IMR-90 (cell line): ENCODE results near the gene LIPI. TPM values are rescaled to one million over a fixed set of nuclear protein-coding genes. Genes with fewer than 3 reads are reported as not detected.

Experiments
- ATAC-seq: fragments of 200-7000 bp; cut with Tn5 transposase; 2 replicates; pipeline ENCODE4 v1.9.1; 2020; ENCODE audit warnings: low read depth, mild to moderate bottlenecking, moderate library complexity
- BruUV-seq: library from RNA; stranded (reverse); fragments of 400-500 nt; replicated peaks from 2 replicates; lab custom pipeline; 2021; lab: Mats Ljungman, UMichigan
- CTCF ChIA-PET: fragments of 300-600 bp; formaldehyde crosslinking; extraction: SDS; loops from one replicate; lab custom pipeline; 2021; ENCODE audit warnings: antibody characterized with exemption; lab: Yijun Ruan, JAX
- POLR2A ChIA-PET: fragments of 300-600 bp; sonication (Branson Sonifier 250); formaldehyde crosslinking; loops from one replicate; lab custom pipeline; 2022; ENCODE audit warnings: antibody characterized with exemption; ENCODE audit not compliant: unreplicated experiment; lab: Charles Lee
- DNase-seq: peaks from one replicate; pipeline ENCODE4 v3.0.0; 2013
- H2AFZ ChIP-seq: replicated peaks from 2 replicates; pipeline ENCODE3; 2013; ENCODE audit warnings: low read length, mild to moderate bottlenecking; ENCODE audit not compliant: poor library complexity
- H2AK5ac ChIP-seq: 2 replicates; pipeline ENCODE4 v1.6.1; 2013; ENCODE audit warnings: low read depth, low read length, inconsistent platforms
- H2AK9ac ChIP-seq: replicated peaks from 2 replicates; pipeline ENCODE3; 2013; ENCODE audit warnings: mild to moderate bottlenecking, low read depth, low read length, moderate library complexity; ENCODE audit not compliant: poor library complexity
- H2BK120ac ChIP-seq: 2 replicates; pipeline ENCODE4 v1.6.1; 2013; ENCODE audit warnings: low read depth, low read length, inconsistent platforms
- H2BK15ac ChIP-seq: 3 replicates; pipeline ENCODE4 v1.6.1; 2013; ENCODE audit warnings: low read depth, low read length, inconsistent platforms
- H2BK20ac ChIP-seq: 2 replicates; pipeline ENCODE4 v1.6.1; 2013; ENCODE audit warnings: low read depth, mild to moderate bottlenecking, inconsistent platforms, low read length, moderate library complexity
- H2BK5ac ChIP-seq: 2 replicates; pipeline ENCODE4 v1.6.1; 2013; ENCODE audit warnings: mild to moderate bottlenecking, low read depth, low read length, inconsistent platforms; ENCODE audit not compliant: poor library complexity, severe bottlenecking
- H3K14ac ChIP-seq: replicated peaks from 2 replicates; pipeline ENCODE4 v1.6.1; 2013; ENCODE audit warnings: low read depth, low read length, inconsistent platforms
- H3K18ac ChIP-seq: 2 replicates; pipeline ENCODE4 v1.6.1; 2013; ENCODE audit warnings: low read depth, low read length, control low read depth
- H3K23ac ChIP-seq: 2 replicates; pipeline ENCODE4 v1.6.1; 2013; ENCODE audit warnings: low read depth, low read length, inconsistent platforms
- H3K27ac ChIP-seq: 2 replicates; pipeline ENCODE4 v1.5.1; 2013; ENCODE audit warnings: mild to moderate bottlenecking, control low read depth, low read length; ENCODE audit not compliant: insufficient read depth
- H3K27me3 ChIP-seq: 2 replicates; pipeline ENCODE4 v1.6.1; 2013; ENCODE audit warnings: low read length; ENCODE audit not compliant: control insufficient read depth, insufficient read depth
- H3K36me3 ChIP-seq: 2 replicates; pipeline ENCODE4 v1.6.1; 2013; ENCODE audit warnings: low read length, mixed read lengths; ENCODE audit not compliant: control insufficient read depth, insufficient read depth
- H3K4ac ChIP-seq: 2 replicates; pipeline ENCODE4 v1.6.1; 2013; ENCODE audit warnings: low read depth, low read length, inconsistent platforms
- H3K4me1 ChIP-seq: 2 replicates; pipeline ENCODE4 v1.6.1; 2013; ENCODE audit warnings: low read length, mixed read lengths; ENCODE audit not compliant: control insufficient read depth, insufficient read depth
- H3K4me2 ChIP-seq: 2 replicates; pipeline ENCODE4 v1.6.1; 2013; ENCODE audit warnings: low read depth, mild to moderate bottlenecking, control low read depth, low read length, moderate library complexity
- H3K4me3 ChIP-seq: 2 replicates; pipeline ENCODE4 v1.5.1; 2013; ENCODE audit warnings: low read depth, mild to moderate bottlenecking, control low read depth, low read length, moderate library complexity; ENCODE audit not compliant: insufficient read depth
- H3K56ac ChIP-seq: 2 replicates; pipeline ENCODE4 v1.6.1; 2013; ENCODE audit warnings: low read length, inconsistent platforms; ENCODE audit not compliant: insufficient read depth; ENCODE audit errors: extremely low read depth
- H3K79me1 ChIP-seq, 2 experiments: 2 replicates each; pipeline ENCODE4 v1.6.1; 2013; ENCODE audit warnings: low read length in 2 of 2, inconsistent platforms in 1 of 2, low read depth in 1 of 2
- H3K9ac ChIP-seq: 2 replicates; pipeline ENCODE4 v1.6.1; 2013; ENCODE audit warnings: low read depth, low read length, control low read depth
- H3K9me1 ChIP-seq: 2 replicates; pipeline ENCODE4 v1.6.1; 2013; ENCODE audit warnings: low read length, inconsistent platforms; ENCODE audit not compliant: insufficient read depth
- H3K9me3 ChIP-seq: 2 replicates; pipeline ENCODE4 v1.6.1; 2013; ENCODE audit warnings: low read length; ENCODE audit not compliant: control insufficient read depth, insufficient read depth
- H4K20me1 ChIP-seq: 2 replicates; pipeline ENCODE4 v1.6.1; 2013; ENCODE audit warnings: low read length, inconsistent platforms; ENCODE audit not compliant: insufficient read depth
- H4K5ac ChIP-seq: 2 replicates; pipeline ENCODE4 v1.6.1; 2013; ENCODE audit warnings: mild to moderate bottlenecking, low read depth, low read length, control low read depth
- H4K8ac ChIP-seq, 2 experiments: 2 replicates each; pipeline ENCODE4 v1.6.1; 2013; ENCODE audit warnings: low read depth in 2 of 2, low read length in 2 of 2, control low read depth in 1 of 2, inconsistent platforms in 1 of 2
- H4K91ac ChIP-seq: 2 replicates; pipeline ENCODE4 v1.6.1; 2013; ENCODE audit warnings: low read depth, low read length, inconsistent platforms; ENCODE audit not compliant: insufficient read depth
- CTCF ChIP-seq: conservative IDR thresholded peaks from 2 replicates; pipeline ENCODE4 v1.5.1; 2012; ENCODE audit warnings: mild to moderate bottlenecking, low read depth, low read length, improper control_type of control experiment
- ELK1 ChIP-seq: fragments of 150-350 bp; IDR thresholded peaks from 2 replicates; pipeline ENCODE4 v1.6.1; 2016; ENCODE audit warnings: low read depth, mild to moderate bottlenecking, low read length, moderate library complexity, borderline replicate concordance
- MAZ ChIP-seq: IDR thresholded peaks from 2 replicates; pipeline ENCODE4 v1.6.1; 2012; ENCODE audit warnings: low read depth, mild to moderate bottlenecking, low read length, improper control_type of control experiment, moderate library complexity, borderline replicate concordance
- MXI1 ChIP-seq: IDR thresholded peaks from 2 replicates; pipeline ENCODE4 v1.6.1; 2012; ENCODE audit warnings: low read depth, mild to moderate bottlenecking, low read length, moderate library complexity, borderline replicate concordance
- POLR2A ChIP-seq: IDR thresholded peaks from 2 replicates; pipeline ENCODE4 v1.6.1; 2012; ENCODE audit warnings: mild to moderate bottlenecking, low read depth, low read length
- RAD21 ChIP-seq: IDR thresholded peaks from 2 replicates; pipeline ENCODE4 v1.6.1; 2012; ENCODE audit warnings: low read length, improper control_type of control experiment
- RCOR1 ChIP-seq: IDR thresholded peaks from 2 replicates; pipeline ENCODE4 v1.6.1; 2012; ENCODE audit warnings: mild to moderate bottlenecking, low read length, improper control_type of control experiment; ENCODE audit not compliant: insufficient replicate concordance
- SMC3 ChIP-seq: fragments of 150-350 bp; IDR thresholded peaks from 2 replicates; pipeline ENCODE4 v1.6.1; 2016; ENCODE audit warnings: low read depth, mild to moderate bottlenecking, antibody characterized with exemption, low read length, moderate library complexity
- USF2 ChIP-seq: fragments of 150-350 bp; IDR thresholded peaks from 2 replicates; pipeline ENCODE4 v1.6.1; 2017; ENCODE audit warnings: mild to moderate bottlenecking, antibody characterized with exemption, low read length, low read depth
- WGBS, 2 experiments: methylation state at CpG; one replicate each; pipeline versions ENCODE4 v1.1.5 to v1.1.7; 2013; ENCODE audit warnings: missing lambda C conversion rate in 2 of 2; ENCODE audit not compliant: insufficient read length in 1 of 2; ENCODE audit errors: extremely low coverage in 2 of 2; 5-methylcytosine and 5-hydroxymethylcytosine counted together
- dilution Hi-C: fragments of 300-500 bp; cut with HindIII; formaldehyde crosslinking; loops from one replicate; pipeline ENCODE4 v1.14.3; 2018; ENCODE audit warnings: low sequenced_read_pairs; ENCODE audit not compliant: unreplicated experiment
- in situ Hi-C: fragments of 300-500 bp; cut with MboI; formaldehyde crosslinking; loops from 3 replicates; pipeline ENCODE4 v1.14.3; 2019; ENCODE audit warnings: low sequenced_read_pairs, inconsistent platforms, mixed read lengths
- intact Hi-C: fragments of 100-400 bp; cut with micrococcal nuclease; formaldehyde crosslinking; loops from 2 replicates; pipeline ENCODE4 v1.10.0; 2022
- polyA plus RNA-seq, 3 experiments: library from polyadenylated mRNA; depleted of rRNA; stranded (reverse); fragments of >200 nt; gene quantifications; 2 replicates each; pipeline ENCODE4 v1.2.3, GENCODE V29; 2012; ENCODE audit warnings: low replicate concordance in 1 of 3
- total RNA-seq: library from RNA; depleted of rRNA; stranded (reverse); fragments of >200 nt; gene quantifications from 2 replicates; pipeline ENCODE4 v1.2.3, GENCODE V29; 2012

The LIPI gene
- total and polyA plus RNA-seq, 2 of the 4 experiments (the other 2 are of a cell fraction), result not detected

GRCh38 chr21:14084068-14084501 is 126.7 kb downstream of the LIPI start:
- H3K27me3 ChIP-seq, result no peaks in the 10 kb centered on the region
- H2BK20ac ChIP-seq, result no peak overlapping the region
- no TSS peak for BruUV-seq
- no peak overlapping the region for H3K14ac ChIP-seq
- H3K4ac ChIP-seq, result no peak overlapping the region
- H3K9ac ChIP-seq, result no peak overlapping the region
- TF ChIP-seq USF2, result no peak
- TF ChIP-seq SMC3, result no peak
- no peak for TF ChIP-seq MXI1
- no peak for TF ChIP-seq RAD21
- no peak for TF ChIP-seq ELK1
- no peak for TF ChIP-seq POLR2A
- no peak for TF ChIP-seq RCOR1
- TF ChIP-seq MAZ, result no peak
- no peak for TF ChIP-seq CTCF
- H3K4me1 ChIP-seq, result no peaks in the 10 kb centered on the region
- ATAC-seq (no peak), DNase-seq (no peak)
- H3K9me3 ChIP-seq, result peaks cover 4% of the 10 kb centered on the region; the same call in 1 of the 2 replicates
- no peak overlapping the region for H2BK15ac ChIP-seq
- H3K23ac ChIP-seq, result no peak overlapping the region
- dilution Hi-C loops (no loop called here), in situ Hi-C loops (no loop called here), intact Hi-C loops (no loop called here)
- no peaks in the 10 kb centered on the region for H3K9me1 ChIP-seq
- no peak overlapping the region for H2AK9ac ChIP-seq
- H4K8ac ChIP-seq, result no peak overlapping the region
- no CpG with 5 or more reads among the region's 35 CpGs for WGBS, 2 experiments
- ChIA-PET CTCF (no interaction called here), POLR2A (no interaction called here)
- H2BK5ac ChIP-seq, result no peak overlapping the region
- H2AFZ ChIP-seq, result no peak overlapping the region
- no peaks in the 10 kb centered on the region for H3K36me3 ChIP-seq
- H3K56ac ChIP-seq, result no peak overlapping the region
- no peak overlapping the region for H2AK5ac ChIP-seq
- H4K20me1 ChIP-seq, result no peaks in the 10 kb centered on the region
- H4K91ac ChIP-seq, result no peak overlapping the region
- no peak overlapping the region for H3K27ac ChIP-seq
- no peaks in the 10 kb centered on the region for H3K79me1 ChIP-seq
- no peak overlapping the region for H3K18ac ChIP-seq
- no peak overlapping the region for H3K4me2 ChIP-seq
- no peak overlapping the region for H4K5ac ChIP-seq
- H3K4me3 ChIP-seq, result no peak overlapping the region
- H2BK120ac ChIP-seq, result no peak overlapping the region
